Body of pancreas (tissue), 4 donors: ENCODE data around the gene OSTM1. TPM values are rescaled to one million over a fixed set of nuclear protein-coding genes. Genes with fewer than 3 reads are reported as not detected.

ENCODE experiments used
- ATAC-seq: fragments of 150-250 bp; one replicate; pipeline ENCODE4 v1.9.1; 2016
- DNase-seq, 4 donors: peaks; one replicate each; pipeline ENCODE4 v3.0.0-alpha.2; 2019
- H3K27ac ChIP-seq, 4 donors: fragments of 200-600 bp; sonication (generic); 1 replicate in 3 of 4; 2 replicates in 1 of 4; pipeline versions ENCODE4 v1.5.1 to v1.6.1; 2016 to 2019; ENCODE audit warnings: mild to moderate bottlenecking in 1 of 4, mixed read lengths in 1 of 4, moderate library complexity in 1 of 4
- H3K27me3 ChIP-seq, 2 donors: fragments of 200-600 bp; sonication (generic); one replicate each; pipeline ENCODE4 v1.6.0; 2016; ENCODE audit warnings: mild to moderate bottlenecking in 1 of 2
- H3K36me3 ChIP-seq, 2 donors: fragments of 200-600 bp; sonication (generic); replicated peaks in 1 of 2; 2 replicates each; pipeline ENCODE4 v1.5.1; 2016; ENCODE audit warnings: low read depth in 2 of 2; ENCODE audit not compliant: insufficient read depth in 1 of 2
- H3K4me1 ChIP-seq: fragments of 200-600 bp; sonication (generic); one replicate; pipeline ENCODE4 v1.6.0; 2016
- H3K4me3 ChIP-seq, 2 donors: fragments of 200-600 bp; sonication (generic); 1 replicate in 1 of 2; 2 replicates in 1 of 2; pipeline ENCODE4 v1.5.1; 2016 to 2019
- H3K9me3 ChIP-seq, 3 donors: fragments of 200-600 bp; sonication (generic); 1 replicate in 2 of 3; 2 replicates in 1 of 3; pipeline ENCODE4 v1.5.1; 2016
- POLR2A ChIP-seq, 3 donors: fragments of 450-650 bp; IDR thresholded peaks; one replicate each; pipeline ENCODE4 v1.6.1; 2016; ENCODE audit warnings: antibody characterized with exemption in 3 of 3, mild to moderate bottlenecking in 2 of 3
- WGBS, 2 donors: methylation state at CpG; one replicate each; pipeline ENCODE4 v1.1.5; 2017; 5-methylcytosine and 5-hydroxymethylcytosine counted together
- intact Hi-C: fragments of 100-400 bp; cut with DNase I; formaldehyde crosslinking; loops from one replicate; pipeline ENCODE4 v1.15.1; 2023
- total RNA-seq, 2 donors: library from RNA; depleted of rRNA; stranded (reverse); fragments of >200 nt; gene quantifications; one replicate each; pipeline ENCODE4 v1.1.0, GENCODE V29; 2016
- TF ChIP-seq, protein P1 (sequence below), 7 experiments: fragments of 450-650 bp in 4 of 7; fragments of 200-600 bp in 3 of 7; sonication (generic) in 3 of 7; IDR thresholded peaks; one replicate each; pipeline ENCODE4 v1.5.1; 2016 to 2019; ENCODE audit warnings: antibody characterized with exemption in 7 of 7

OSTM1 gene
- total RNA-seq, 2 donors from 2014 or later, result 26.0 to 35.0 TPM

DNA sequence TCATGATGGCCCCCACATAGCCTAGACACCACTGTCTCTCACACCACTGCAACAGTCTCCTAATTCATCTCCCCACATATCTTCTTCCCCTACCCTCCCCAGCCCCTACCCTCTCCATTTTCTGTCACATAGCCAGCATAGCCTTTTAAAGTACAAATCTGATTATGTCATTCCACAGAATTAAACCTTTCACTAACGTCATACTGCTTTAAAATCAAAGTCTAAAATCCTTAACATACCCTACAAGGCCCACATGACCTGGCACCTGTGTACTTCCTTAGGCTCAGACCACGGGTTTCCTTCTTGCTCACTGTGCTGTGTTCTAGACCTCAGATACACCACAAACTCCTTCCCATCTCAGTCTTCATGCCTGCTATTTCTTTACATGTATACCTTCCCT is 5.9 kb downstream of the OSTM1 start:
- ATAC-seq, result no peak
- WGBS, 2 donors, result 61 to 68% methylated on average over 2 of the region's 2 CpGs

DNA sequence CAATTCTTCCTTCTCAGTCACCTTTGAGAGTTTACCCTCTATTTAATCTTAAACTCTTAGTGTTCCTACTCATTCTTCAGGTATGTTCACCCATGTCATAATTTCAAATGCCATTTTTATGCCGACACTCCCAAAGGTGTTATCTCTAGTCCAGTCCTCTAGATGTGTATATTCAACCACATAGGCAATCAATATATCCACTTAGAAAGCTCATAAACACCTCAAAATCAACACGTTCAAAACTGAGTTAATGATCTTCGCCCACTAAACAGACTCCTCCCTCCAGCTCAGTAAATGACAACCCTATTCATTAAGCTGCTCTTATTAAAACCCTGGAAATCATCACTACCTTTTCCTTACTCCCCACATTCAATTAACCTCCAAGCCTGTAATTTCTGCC is 6.4 kb downstream of the OSTM1 start:
- WGBS, 2 donors, result 62 to 68% methylated on average over 3 of the region's 3 CpGs
- intact Hi-C loops, result no loop called here
- Histone ChIP-seq H3K4me3 (no peak overlapping the region), H3K27ac (no peak overlapping the region), H3K4me1 (peaks cover 7% of the 10 kb centered on the region), H3K9me3 (no peaks in the 10 kb centered on the region), H3K27me3 (no peaks in the 10 kb centered on the region), H3K36me3 (no peaks in the 10 kb centered on the region)
- no peak for ATAC-seq
- TF ChIP-seq POLR2A (IDR thresholded peaks at IDR 0.05), result no peak
- TF ChIP-seq, protein P1, sequence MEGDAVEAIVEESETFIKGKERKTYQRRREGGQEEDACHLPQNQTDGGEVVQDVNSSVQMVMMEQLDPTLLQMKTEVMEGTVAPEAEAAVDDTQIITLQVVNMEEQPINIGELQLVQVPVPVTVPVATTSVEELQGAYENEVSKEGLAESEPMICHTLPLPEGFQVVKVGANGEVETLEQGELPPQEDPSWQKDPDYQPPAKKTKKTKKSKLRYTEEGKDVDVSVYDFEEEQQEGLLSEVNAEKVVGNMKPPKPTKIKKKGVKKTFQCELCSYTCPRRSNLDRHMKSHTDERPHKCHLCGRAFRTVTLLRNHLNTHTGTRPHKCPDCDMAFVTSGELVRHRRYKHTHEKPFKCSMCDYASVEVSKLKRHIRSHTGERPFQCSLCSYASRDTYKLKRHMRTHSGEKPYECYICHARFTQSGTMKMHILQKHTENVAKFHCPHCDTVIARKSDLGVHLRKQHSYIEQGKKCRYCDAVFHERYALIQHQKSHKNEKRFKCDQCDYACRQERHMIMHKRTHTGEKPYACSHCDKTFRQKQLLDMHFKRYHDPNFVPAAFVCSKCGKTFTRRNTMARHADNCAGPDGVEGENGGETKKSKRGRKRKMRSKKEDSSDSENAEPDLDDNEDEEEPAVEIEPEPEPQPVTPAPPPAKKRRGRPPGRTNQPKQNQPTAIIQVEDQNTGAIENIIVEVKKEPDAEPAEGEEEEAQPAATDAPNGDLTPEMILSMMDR (IDR thresholded peaks at IDR 0.05), result no peak
- DNase-seq, result no peak

More for the DNA sequence above, 5.9 kb downstream of the OSTM1 start:
- DNase-seq, result no peak
- Histone ChIP-seq H3K27ac (no peak overlapping the region), H3K36me3 (no peaks in the 10 kb centered on the region), H3K4me3 (no peak overlapping the region), H3K27me3 (no peaks in the 10 kb centered on the region), H3K9me3 (no peaks in the 10 kb centered on the region), H3K4me1 (peaks cover 12% of the 10 kb centered on the region)
- TF ChIP-seq, protein P1 (IDR thresholded peaks at IDR 0.05), result no peak
- TF ChIP-seq POLR2A (IDR thresholded peaks at IDR 0.05), result no peak
- intact Hi-C loops, result no loop called here

DNA sequence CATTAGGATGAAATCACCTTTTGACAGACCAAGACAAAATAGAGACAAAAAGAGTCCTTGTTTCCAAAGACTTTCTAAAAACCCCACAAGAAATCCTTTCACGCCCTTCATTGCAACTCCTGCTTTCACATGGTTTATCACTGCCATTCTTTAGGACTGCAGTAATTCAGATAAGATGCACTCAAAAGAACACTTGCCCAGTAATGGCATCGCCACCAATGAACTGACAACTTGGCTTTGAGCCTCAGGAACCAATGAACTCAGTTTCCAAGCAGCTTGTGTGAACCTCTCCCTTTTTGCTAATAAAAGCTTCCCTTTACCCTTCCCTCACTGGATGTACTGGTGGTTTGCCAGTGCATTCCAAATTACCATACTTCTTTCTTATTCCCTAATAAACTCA is 21.8 kb downstream of the OSTM1 start:
- Histone ChIP-seq H3K36me3 (peaks cover 0 to 4% of the 10 kb centered on the region in 2 donors), H3K4me1 (no peaks in the 10 kb centered on the region), H3K9me3 (no peaks in the 10 kb centered on the region), H3K4me3 (no peak overlapping the region), H3K27ac (no peak overlapping the region), H3K27me3 (no peaks in the 10 kb centered on the region)
- TF ChIP-seq, protein P1 (IDR thresholded peaks at IDR 0.05), result no peak
- TF ChIP-seq POLR2A (IDR thresholded peaks at IDR 0.05), result no peak
- ATAC-seq (no peak), DNase-seq (no peak)
- intact Hi-C loops, result no loop called here
- 85 to 94% methylated on average over 2 of the region's 2 CpGs for WGBS, 2 donors

DNA sequence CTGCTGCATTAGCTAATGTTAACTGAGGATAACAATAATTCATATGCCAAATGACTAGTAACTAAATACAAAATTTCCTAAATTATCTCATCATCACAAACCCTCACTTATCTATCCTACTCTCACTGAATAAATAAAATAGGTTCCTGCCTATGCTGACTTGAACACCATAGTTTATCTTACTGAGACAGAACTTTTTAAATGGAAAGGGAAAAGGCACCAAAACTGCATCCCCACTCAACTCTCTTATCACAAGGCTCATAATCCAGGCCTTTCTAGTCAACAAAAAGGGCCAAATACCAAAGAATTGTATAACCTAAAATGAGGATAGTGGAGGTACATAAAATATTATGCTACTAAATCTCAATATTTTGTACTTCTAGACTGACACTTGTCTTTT is 23.1 kb downstream of the OSTM1 start:
- no peak for DNase-seq
- Histone ChIP-seq H3K4me3 (no peak overlapping the region), H3K27me3 (no peaks in the 10 kb centered on the region), H3K4me1 (no peaks in the 10 kb centered on the region), H3K9me3 (no peaks in the 10 kb centered on the region), H3K36me3 (peaks cover 0 to 4% of the 10 kb centered on the region in 2 donors), H3K27ac (no peak overlapping the region)
- TF ChIP-seq, protein P1 (IDR thresholded peaks at IDR 0.05), result no peak
- no peak for TF ChIP-seq POLR2A (IDR thresholded peaks at IDR 0.05)
- no peak for ATAC-seq
- intact Hi-C loops, result no loop called here

DNA sequence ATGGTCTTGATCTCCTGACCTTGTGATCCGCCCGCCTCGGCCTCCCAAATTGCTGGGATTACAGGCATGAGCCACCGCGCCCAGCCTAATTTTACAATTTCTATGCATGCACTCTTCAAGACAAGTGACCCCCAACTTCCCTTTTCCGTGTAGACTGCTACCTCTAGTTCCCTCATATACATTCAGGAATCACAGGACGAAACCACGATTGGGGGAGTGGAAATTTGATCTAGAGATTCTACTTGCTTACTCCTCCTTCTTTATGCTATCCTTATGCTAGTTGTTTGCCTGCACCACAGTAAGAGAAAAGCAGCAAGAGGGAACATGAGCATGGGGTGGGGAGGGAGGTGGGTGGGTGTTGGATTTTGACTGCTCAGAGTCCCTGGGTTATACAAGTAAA is 34.9 kb downstream of the OSTM1 start:
- DNase-seq (no peak), ATAC-seq (no peak)
- Histone ChIP-seq H3K4me3 (no peak overlapping the region), H3K27me3 (no peaks in the 10 kb centered on the region), H3K9me3 (no peaks in the 10 kb centered on the region), H3K36me3 (peaks cover 0 to 4% of the 10 kb centered on the region in 2 donors), H3K27ac (no peak overlapping the region), H3K4me1 (no peaks in the 10 kb centered on the region)
- TF ChIP-seq, protein P1 (IDR thresholded peaks at IDR 0.05), result no peak
- no peak for TF ChIP-seq POLR2A (IDR thresholded peaks at IDR 0.05)
- intact Hi-C loops, result no loop called here
- WGBS, 2 donors, result 90 to 96% methylated on average over 8 of the region's 8 CpGs
